CD14-positive monocyte (primary cell): ENCODE measurements around the gene PPT1. TPM values are rescaled to one million over a fixed set of nuclear protein-coding genes. Genes with fewer than 3 reads are reported as not detected.
A peak's percentile ranks its signal among the peaks of the same experiment; 100 is the strongest.

Source experiments
- DNase-seq, 3 donors: peaks; one replicate each; pipeline ENCODE4 v3.0.0-alpha.2; 2011 to 2022
- H2AFZ ChIP-seq: 2 replicates; pipeline ENCODE4 v1.6.0; 2012; ENCODE audit warnings: mild to moderate bottlenecking, low read depth, low read length, inconsistent platforms; ENCODE audit not compliant: insufficient read depth, poor library complexity, severe bottlenecking
- H3K27ac ChIP-seq, 2 donors: 1 replicate in 1 of 2; 2 replicates in 1 of 2; pipeline ENCODE4 v1.5.1; 2012 to 2013; ENCODE audit warnings: low read length in 2 of 2, control low read depth in 1 of 2, inconsistent platforms in 1 of 2, low read depth in 1 of 2, mild to moderate bottlenecking in 1 of 2
- H3K27me3 ChIP-seq, 2 donors: one replicate each; pipeline versions ENCODE4 v1.6.0 to v1.6.1; 2011 to 2013; ENCODE audit warnings: low read length in 2 of 2; ENCODE audit not compliant: control insufficient read depth in 2 of 2, insufficient read depth in 2 of 2
- H3K36me3 ChIP-seq, 2 donors: replicated peaks in 1 of 2; 1 replicate in 1 of 2; 2 replicates in 1 of 2; pipeline versions ENCODE4 v1.5.1 to v1.6.1; 2012 to 2013; ENCODE audit warnings: low read length in 2 of 2, control low read depth in 1 of 2, inconsistent platforms in 1 of 2, mild to moderate bottlenecking in 1 of 2; ENCODE audit not compliant: insufficient read depth in 2 of 2, control insufficient read depth in 1 of 2
- H3K4me1 ChIP-seq, 2 donors: 1 replicate in 1 of 2; 2 replicates in 1 of 2; pipeline versions ENCODE4 v1.5.1 to v1.6.1; 2012 to 2013; ENCODE audit warnings: low read length in 2 of 2, control low read depth in 1 of 2, inconsistent platforms in 1 of 2, mild to moderate bottlenecking in 1 of 2, moderate library complexity in 1 of 2; ENCODE audit not compliant: insufficient read depth in 2 of 2, control insufficient read depth in 1 of 2
- H3K4me2 ChIP-seq: replicated peaks from 2 replicates; pipeline ENCODE3; 2012; ENCODE audit warnings: low read length, moderate library complexity, mild to moderate bottlenecking; ENCODE audit not compliant: poor library complexity, severe bottlenecking; ENCODE audit errors: extremely low read depth
- H3K4me3 ChIP-seq, 3 experiments: fragments of 200-600 bp in 1 of 3; sonication (generic) in 1 of 3; replicated peaks in 1 of 3; 1 replicate in 2 of 3; 2 replicates in 1 of 3; pipeline ENCODE4 v1.5.1; 2011 to 2013; ENCODE audit warnings: low read length in 3 of 3, mild to moderate bottlenecking in 3 of 3, control low read depth in 2 of 3, low read depth in 2 of 3, inconsistent platforms in 1 of 3, moderate library complexity in 1 of 3
- H3K79me2 ChIP-seq: 2 replicates; pipeline ENCODE4 v1.6.0; 2012; ENCODE audit warnings: mild to moderate bottlenecking, control low read depth, inconsistent platforms, low read length, moderate library complexity; ENCODE audit not compliant: insufficient read depth
- H3K9ac ChIP-seq: 2 replicates; pipeline ENCODE4 v1.6.0; 2017; ENCODE audit warnings: low read length, mild to moderate bottlenecking; ENCODE audit not compliant: insufficient read depth, poor library complexity, severe bottlenecking
- H3K9me3 ChIP-seq, 2 donors: replicated peaks in 1 of 2; 1 replicate in 1 of 2; 2 replicates in 1 of 2; pipeline versions ENCODE4 v1.5.1 to v1.6.1; 2012 to 2013; ENCODE audit warnings: low read length in 2 of 2, control low read depth in 1 of 2; ENCODE audit not compliant: control insufficient read depth in 1 of 2, insufficient read depth in 1 of 2
- H4K20me1 ChIP-seq: 2 replicates; pipeline ENCODE4 v1.6.0; 2012; ENCODE audit warnings: mild to moderate bottlenecking, low read length, control low read depth, moderate library complexity; ENCODE audit not compliant: insufficient read depth
- H3K27ac Mint-ChIP-seq, 7 donors: one replicate each; pipeline ENCODE4 v1.8.0; 2020; ENCODE audit warnings: mild to moderate bottlenecking in 7 of 7, mixed read lengths in 7 of 7, moderate library complexity in 6 of 7, inconsistent platforms in 2 of 7
- H3K27me3 Mint-ChIP-seq, 3 donors: one replicate each; pipeline ENCODE4 v1.8.0; 2021 to 2022; ENCODE audit warnings: low read depth in 3 of 3, mild to moderate bottlenecking in 3 of 3, mixed read lengths in 3 of 3, moderate library complexity in 3 of 3, inconsistent platforms in 1 of 3
- H3K36me3 Mint-ChIP-seq, 2 donors: one replicate each; pipeline ENCODE4 v1.8.0; 2020; ENCODE audit warnings: mixed read lengths in 2 of 2, inconsistent platforms in 1 of 2, mild to moderate bottlenecking in 1 of 2
- H3K4me1 Mint-ChIP-seq: one replicate; pipeline ENCODE4 v1.8.0; 2020; ENCODE audit warnings: mild to moderate bottlenecking, mixed read lengths
- H3K4me3 Mint-ChIP-seq, 2 donors: one replicate each; pipeline ENCODE4 v1.8.0; 2020; ENCODE audit warnings: mild to moderate bottlenecking in 2 of 2, mixed read lengths in 2 of 2, moderate library complexity in 1 of 2
- H3K9me3 Mint-ChIP-seq, 7 donors: one replicate each; pipeline ENCODE4 v1.8.0; 2020 to 2022; ENCODE audit warnings: mixed read lengths in 7 of 7, mild to moderate bottlenecking in 6 of 7, moderate library complexity in 6 of 7, inconsistent platforms in 2 of 7
- CTCF ChIP-seq: fragments of 200-600 bp; IDR thresholded peaks from one replicate; pipeline ENCODE4 v1.8.0; 2022; ENCODE audit warnings: antibody characterized with exemption, mild to moderate bottlenecking
- WGBS: methylation state at CpG from one replicate; pipeline ENCODE4 v1.1.5; 2013; ENCODE audit warnings: missing lambda C conversion rate; ENCODE audit not compliant: insufficient coverage; 5-methylcytosine and 5-hydroxymethylcytosine counted together
- intact Hi-C, 2 donors: fragments of 100-400 bp; cut with micrococcal nuclease; formaldehyde crosslinking; loops; one replicate each; pipeline versions ENCODE4 v1.15.0 to v1.15.1; 2023
- polyA plus RNA-seq, 3 donors: library from polyadenylated mRNA; depleted of rRNA in 1 of 3; unstranded in 2 of 3; stranded (reverse) in 1 of 3; fragments of 300-500 nt in 2 of 3; fragments of >200 nt in 1 of 3; fragmentation: Illumina TruSeq in 2 of 3; gene quantifications; 1 replicate in 2 of 3; 2 replicates in 1 of 3; pipeline ENCODE4 v1.2.3, GENCODE V29; 2012 to 2021

The PPT1 gene
- polyA plus RNA-seq, 3 donors = 166 to 1,143 (median 658) TPM

DNA sequence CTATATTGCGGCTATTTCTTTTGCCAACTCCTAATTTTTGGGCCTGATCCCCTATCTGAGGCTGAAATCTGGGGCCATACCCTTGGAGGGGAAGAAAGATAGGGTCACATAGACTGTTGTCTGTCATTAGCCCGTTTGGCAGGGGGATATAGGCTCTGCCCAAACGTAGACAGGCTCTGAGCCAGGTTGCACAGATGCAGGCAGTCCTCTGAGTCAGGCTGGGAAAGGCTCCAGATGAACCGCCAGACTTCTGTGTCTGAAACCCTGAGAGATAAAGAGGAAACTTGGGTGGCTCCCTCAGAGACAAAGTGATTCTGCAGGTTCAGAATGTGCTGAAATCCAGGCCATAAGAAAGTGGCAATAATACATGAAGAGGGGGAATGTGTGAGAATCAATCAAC is 60.5 kb downstream of the PPT1 start:
- H3K4me3 Mint-ChIP-seq = no peak overlapping the region

DNA sequence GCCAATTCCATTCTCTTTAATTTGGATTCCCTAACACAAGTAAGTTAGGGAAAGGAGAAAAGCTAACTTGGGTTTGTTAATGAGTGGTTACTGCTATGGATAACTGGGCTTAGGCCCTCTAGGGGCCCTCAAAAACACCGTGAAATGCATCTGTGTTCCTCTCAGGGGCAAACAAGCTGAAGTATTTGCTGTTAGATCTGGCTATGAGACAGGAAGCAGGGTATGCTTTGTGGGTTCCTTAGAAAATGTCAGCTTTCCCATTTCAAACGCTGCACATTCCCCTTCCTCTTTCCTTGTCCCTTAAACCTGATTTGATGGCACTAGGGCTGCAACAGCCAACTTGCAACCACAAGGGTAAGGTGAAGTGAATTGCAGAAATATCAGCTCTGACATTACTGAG is 62.2 kb downstream of the PPT1 start:
- peaks cover 8% of the 10 kb centered on the region for H3K79me2 ChIP-seq
- H3K27ac Mint-ChIP-seq = peak overlapping the region in 4 of 7 donors; percentile 0 to 64 (median 49)
- WGBS = no CpG with 5 or more reads among the region's 2 CpGs
- H3K36me3 Mint-ChIP-seq = no peaks in the 10 kb centered on the region
- H3K4me2 ChIP-seq = peak overlapping the region; percentile 58
- H3K4me1 ChIP-seq = peaks cover 69 to 77% of the 10 kb centered on the region in 2 donors
- intact Hi-C loops = loop anchor here (5.0 to 10.0 kb wide), 2 partner anchors 50 to 148 kb away; no protein-coding TSS in a partner anchor
- H4K20me1 ChIP-seq = no peaks in the 10 kb centered on the region
- peak overlapping the region; percentile 63 for H2AFZ ChIP-seq
- peak overlapping the region in 1 of 3 experiments; percentile 29 for H3K4me3 ChIP-seq
- no peak overlapping the region for H3K9ac ChIP-seq
- no peaks in the 10 kb centered on the region for H3K27me3 ChIP-seq
- no peaks in the 10 kb centered on the region for H3K36me3 ChIP-seq
- no peak overlapping the region for H3K4me3 Mint-ChIP-seq
- H3K9me3 ChIP-seq = no peaks in the 10 kb centered on the region
- peaks cover 0 to 2% (median 0%) of the 10 kb centered on the region in 3 donors for H3K27me3 Mint-ChIP-seq
- peak overlapping the region; percentile 14 to 73 for H3K27ac ChIP-seq
- H3K4me1 Mint-ChIP-seq = peaks cover 71% of the 10 kb centered on the region
- TF ChIP-seq CTCF = no peak
- DNase-seq = peak in 2 of 3 donors; percentile 33 to 41
- H3K9me3 Mint-ChIP-seq = no peaks in the 10 kb centered on the region

More for the DNA sequence above, 60.5 kb downstream of the PPT1 start:
- Histone ChIP-seq H4K20me1 (peaks cover 10% of the 10 kb centered on the region), H2AFZ (no peak overlapping the region), H3K27me3 (no peaks in the 10 kb centered on the region), H3K36me3 (no peaks in the 10 kb centered on the region), H3K4me2 (peak overlapping the region; percentile 16), H3K9ac (no peak overlapping the region), H3K9me3 (no peaks in the 10 kb centered on the region), H3K4me1 (peaks cover 74 to 82% of the 10 kb centered on the region in 2 donors), H3K27ac (peak overlapping the region in 1 of 2 donors; percentile 75), H3K79me2 (peaks cover 19% of the 10 kb centered on the region), H3K4me3 (no peak overlapping the region)
- H3K27ac Mint-ChIP-seq = peak overlapping the region in 6 of 7 donors; percentile 46 to 80 (median 71)
- WGBS = 8% methylated on average over 3 of the region's 4 CpGs
- TF ChIP-seq CTCF = no peak
- peaks cover 0 to 5% (median 0%) of the 10 kb centered on the region in 3 donors for H3K27me3 Mint-ChIP-seq
- H3K36me3 Mint-ChIP-seq = peaks cover 0 to under 1% of the 10 kb centered on the region in 2 donors
- peaks cover 0 to 2% (median 0%) of the 10 kb centered on the region in 7 donors for H3K9me3 Mint-ChIP-seq
- H3K4me1 Mint-ChIP-seq = peaks cover 73% of the 10 kb centered on the region
- intact Hi-C loops = loop anchor here (5.0 to 10.0 kb wide), 2 partner anchors 52 to 149 kb away; no protein-coding TSS in a partner anchor
- peak; percentile 46 to 78 (median 59) for DNase-seq
